ENCODE results near the gene NLN.
"Not testable (repeated sequence)": the region's sequence is repeated elsewhere in the genome, so short reads cannot be mapped to it uniquely, and the experiment has no call there.

The NLN gene

GRCh38 chr5:65868509-65868908 lies 146.5 kb downstream of the NLN start:
- H2AFZ ChIP-seq (ENCODE audit: low read length, unreplicated experiment): no peak overlapping the region

DNA sequence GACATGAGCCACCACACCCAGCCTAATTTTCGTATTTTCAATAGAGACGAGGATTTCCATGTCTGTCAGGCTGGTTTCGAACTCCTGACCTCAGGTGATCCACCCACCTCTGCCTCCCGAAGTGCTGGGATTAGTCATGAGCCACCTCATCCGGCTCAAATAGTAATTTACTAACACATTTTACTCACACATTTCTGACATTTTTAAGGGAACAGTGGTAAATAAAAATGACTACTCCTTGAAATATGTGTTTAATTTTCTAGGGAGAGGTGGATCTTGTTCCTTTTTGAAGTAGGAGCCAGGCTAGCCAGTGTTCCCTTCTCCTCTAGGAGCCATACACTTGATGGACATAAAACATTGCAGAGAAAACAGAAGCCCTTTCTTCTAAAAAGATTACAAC lies 149.2 kb downstream of the NLN start:
- no peaks in the 10 kb centered on the region for H3K36me3 ChIP-seq (ENCODE audit: insufficient read depth, low read length)
- H3K27ac ChIP-seq (ENCODE audit: low read depth, low read length): peak overlapping the region; percentile 60
- peaks cover 32% of the 10 kb centered on the region for H3K4me1 ChIP-seq (ENCODE audit: control insufficient read depth, insufficient read depth, low read length, unreplicated experiment)
- H2AFZ ChIP-seq (ENCODE audit: low read length, unreplicated experiment): peak overlapping the region; percentile 5
- H3K4me3 ChIP-seq (ENCODE audit: low read depth, low read length): no peak overlapping the region
- no peaks in the 10 kb centered on the region for H3K79me2 ChIP-seq (ENCODE audit: control insufficient read depth, insufficient read depth, low read length, unreplicated experiment)
- H3K27me3 ChIP-seq (ENCODE audit: insufficient read depth, low read length): no peaks in the 10 kb centered on the region

More at GRCh38 chr5:65868509-65868908, 146.5 kb downstream of the NLN start:
- Histone ChIP-seq H3K79me2 (ENCODE audit: control insufficient read depth, insufficient read depth, low read length, unreplicated experiment) (no peaks in the 10 kb centered on the region), H3K36me3 (ENCODE audit: insufficient read depth, low read length) (no peaks in the 10 kb centered on the region), H3K27me3 (ENCODE audit: insufficient read depth, low read length) (no peaks in the 10 kb centered on the region), H3K4me3 (ENCODE audit: low read depth, low read length) (no peak overlapping the region), H3K27ac (ENCODE audit: low read depth, low read length) (no peak overlapping the region), H3K4me1 (ENCODE audit: control insufficient read depth, insufficient read depth, low read length, unreplicated experiment) (peaks cover 21% of the 10 kb centered on the region)

- peak overlapping the region; percentile 60 for H3K27ac ChIP-seq (ENCODE audit: low read depth, low read length)
- not testable (repeated sequence) for H3K4me3 ChIP-seq (ENCODE audit: low read depth, low read length); H3K36me3 ChIP-seq (ENCODE audit: insufficient read depth, low read length); H3K27me3 ChIP-seq (ENCODE audit: insufficient read depth, low read length); H3K79me2 ChIP-seq (ENCODE audit: control insufficient read depth, insufficient read depth, low read length, unreplicated experiment)
- peaks cover 38% of the 10 kb centered on the region for H3K4me1 ChIP-seq (ENCODE audit: control insufficient read depth, insufficient read depth, low read length, unreplicated experiment)
- H2AFZ ChIP-seq (ENCODE audit: low read length, unreplicated experiment): peak overlapping the region; percentile 5
Measured at GRCh38 chr5:65871776-65872175, 149.8 kb downstream of the NLN start.

- no peaks in the 10 kb centered on the region for H3K36me3 ChIP-seq (ENCODE audit: insufficient read depth, low read length)
- H2AFZ ChIP-seq (ENCODE audit: low read length, unreplicated experiment): no peak overlapping the region
- H3K4me3 ChIP-seq (ENCODE audit: low read depth, low read length): 0 out of 2 replicates have a peak overlapping the region, but pooled peaks have one; percentile 29
- no peaks in the 10 kb centered on the region for H3K79me2 ChIP-seq (ENCODE audit: control insufficient read depth, insufficient read depth, low read length, unreplicated experiment)
- H3K27ac ChIP-seq (ENCODE audit: low read depth, low read length): peak overlapping the region; percentile 82
- peaks cover 36% of the 10 kb centered on the region for H3K4me1 ChIP-seq (ENCODE audit: control insufficient read depth, insufficient read depth, low read length, unreplicated experiment)
- H3K27me3 ChIP-seq (ENCODE audit: insufficient read depth, low read length): no peaks in the 10 kb centered on the region
Measured at GRCh38 chr5:65873181-65873750, 151.3 kb downstream of the NLN start.

- Histone ChIP-seq H3K79me2 (ENCODE audit: control insufficient read depth, insufficient read depth, low read length, unreplicated experiment) (no peaks in the 10 kb centered on the region), H3K4me3 (ENCODE audit: low read depth, low read length) (no peak overlapping the region), H3K27me3 (ENCODE audit: insufficient read depth, low read length) (no peaks in the 10 kb centered on the region), H3K27ac (ENCODE audit: low read depth, low read length) (peak overlapping the region; percentile 82), H3K36me3 (ENCODE audit: insufficient read depth, low read length) (no peaks in the 10 kb centered on the region), H3K4me1 (ENCODE audit: control insufficient read depth, insufficient read depth, low read length, unreplicated experiment) (peaks cover 38% of the 10 kb centered on the region), H2AFZ (ENCODE audit: low read length, unreplicated experiment) (no peak overlapping the region)
Measured at GRCh38 chr5:65874241-65874640, 152.2 kb downstream of the NLN start.

DNA sequence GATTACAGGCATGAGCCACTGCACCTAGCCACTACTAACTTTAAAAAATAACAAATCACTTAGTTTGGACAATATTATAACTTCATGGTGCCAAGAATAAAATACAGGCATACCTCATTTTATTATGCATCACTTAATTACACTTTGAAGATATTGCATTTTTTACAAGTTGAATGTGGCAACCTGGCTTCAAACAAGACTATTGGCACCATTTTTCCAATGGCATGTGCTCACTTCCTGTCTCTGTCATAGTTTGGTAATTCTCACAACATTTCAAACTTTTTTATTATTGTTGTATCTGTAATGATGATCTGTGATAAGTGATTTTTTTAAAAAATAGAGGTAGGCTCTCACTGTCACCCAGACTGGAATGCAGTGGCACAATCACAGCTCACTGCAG lies 154.5 kb downstream of the NLN start:
- Histone ChIP-seq H3K27ac (ENCODE audit: low read depth, low read length) (no peak overlapping the region), H3K27me3 (ENCODE audit: insufficient read depth, low read length) (no peaks in the 10 kb centered on the region), H3K4me3 (ENCODE audit: low read depth, low read length) (no peak overlapping the region), H3K79me2 (ENCODE audit: control insufficient read depth, insufficient read depth, low read length, unreplicated experiment) (no peaks in the 10 kb centered on the region), H3K36me3 (ENCODE audit: insufficient read depth, low read length) (no peaks in the 10 kb centered on the region), H3K4me1 (ENCODE audit: control insufficient read depth, insufficient read depth, low read length, unreplicated experiment) (peaks cover 45% of the 10 kb centered on the region), H2AFZ (ENCODE audit: low read length, unreplicated experiment) (no peak overlapping the region)

- H3K4me1 ChIP-seq (ENCODE audit: control insufficient read depth, insufficient read depth, low read length, unreplicated experiment): peaks cover 43% of the 10 kb centered on the region
- H3K4me3 ChIP-seq (ENCODE audit: low read depth, low read length): no peak overlapping the region
- no peak overlapping the region for H3K27ac ChIP-seq (ENCODE audit: low read depth, low read length)
- no peaks in the 10 kb centered on the region for H3K79me2 ChIP-seq (ENCODE audit: control insufficient read depth, insufficient read depth, low read length, unreplicated experiment)
- no peaks in the 10 kb centered on the region for H3K36me3 ChIP-seq (ENCODE audit: insufficient read depth, low read length)
- no peaks in the 10 kb centered on the region for H3K27me3 ChIP-seq (ENCODE audit: insufficient read depth, low read length)
- H2AFZ ChIP-seq (ENCODE audit: low read length, unreplicated experiment): no peak overlapping the region
Measured at GRCh38 chr5:65876970-65877369, 155.0 kb downstream of the NLN start.

All from ACC112 (cell line).